ENCODE data around the gene OLA1. TPM values are rescaled to one million over a fixed set of nuclear protein-coding genes. Genes with fewer than 3 reads are reported as not detected.

OLA1 gene
- total RNA-seq, 8 experiments from 2014 or later: 113 to 163 (median 130) TPM

- Histone ChIP-seq H3K27ac (no peak overlapping the region), H3K4me3 (no peak overlapping the region), H3K4me1 (replicated peaks in 1 of 2) (no peaks in the 10 kb centered on the region)
- in situ Hi-C loops (cut with MboI; ENCODE audit: low pct_unique_long_range_greater_than_20kb in 2 of 9, low sequenced_read_pairs in 9 of 9, unreplicated experiment in 9 of 9): no loop called here
- no peak for ATAC-seq (replicated peaks in 6 of 8)
- WGBS, 10 experiments: 81 to 100% (median 97%) methylated on average over 1 to 4 of the region's 4 CpGs
Observed at GRCh38 chr2:174192664-174193063, 55.7 kb downstream of the OLA1 start.

GRCh38 chr2:174191342-174192074, 56.8 kb downstream of the OLA1 start:
- in situ Hi-C loops (cut with MboI; ENCODE audit: low pct_unique_long_range_greater_than_20kb in 2 of 9, low sequenced_read_pairs in 9 of 9, unreplicated experiment in 9 of 9): no loop called here
- 6 to 98% (median 88%) methylated on average over 2 to 6 of the region's 6 CpGs for WGBS, 10 experiments
- Histone ChIP-seq H3K27ac (no peak overlapping the region), H3K4me1 (replicated peaks in 1 of 2) (no peaks in the 10 kb centered on the region), H3K4me3 (no peak overlapping the region)
- ATAC-seq (replicated peaks in 6 of 8): peak in 3 of 8 experiments; percentile 29 to 86 (median 59)

- WGBS, 10 experiments: 86 to 100% (median 100%) methylated on average over 1 of the region's 1 CpG; no CpG with 5 or more reads in 3 of the 10 experiments
- ATAC-seq (replicated peaks in 6 of 8): no peak
- Histone ChIP-seq H3K27ac (no peak overlapping the region), H3K4me1 (replicated peaks in 1 of 2) (peaks cover 2 to 3% of the 10 kb centered on the region in 2 donors), H3K4me3 (no peak overlapping the region)
- in situ Hi-C loops (cut with MboI; ENCODE audit: low pct_unique_long_range_greater_than_20kb in 2 of 9, low sequenced_read_pairs in 9 of 9, unreplicated experiment in 9 of 9): no loop called here
Observed at GRCh38 chr2:174184915-174185314, 63.4 kb downstream of the OLA1 start.

GRCh38 chr2:174184504-174184903, 63.8 kb downstream of the OLA1 start:
- H3K4me3 ChIP-seq: no peak overlapping the region
- in situ Hi-C loops (cut with MboI; ENCODE audit: low pct_unique_long_range_greater_than_20kb in 2 of 9, low sequenced_read_pairs in 9 of 9, unreplicated experiment in 9 of 9): no loop called here
- 72 to 100% (median 100%) methylated on average over 1 to 2 of the region's 2 CpGs for WGBS, 10 experiments
- no peak overlapping the region for H3K27ac ChIP-seq
- peaks cover 2 to 3% of the 10 kb centered on the region in 2 donors for H3K4me1 ChIP-seq (replicated peaks in 1 of 2)
- no peak for ATAC-seq (replicated peaks in 6 of 8)

- no peak for ATAC-seq (replicated peaks in 6 of 8)
- peaks cover 2 to 3% of the 10 kb centered on the region in 2 donors for H3K4me1 ChIP-seq (replicated peaks in 1 of 2)
- in situ Hi-C loops (cut with MboI; ENCODE audit: low pct_unique_long_range_greater_than_20kb in 2 of 9, low sequenced_read_pairs in 9 of 9, unreplicated experiment in 9 of 9): no loop called here
- no peak overlapping the region for H3K4me3 ChIP-seq
- 0 to 83% (median 57%) methylated on average over 1 of the region's 1 CpG; no CpG with 5 or more reads in 6 of the 10 experiments for WGBS, 10 experiments
- H3K27ac ChIP-seq: no peak overlapping the region
Observed at GRCh38 chr2:174183076-174183475, 65.3 kb downstream of the OLA1 start.

GRCh38 chr2:174181368-174181767, 67.0 kb downstream of the OLA1 start:
- no peak overlapping the region for H3K4me3 ChIP-seq
- no peak overlapping the region for H3K27ac ChIP-seq
- in situ Hi-C loops (cut with MboI; ENCODE audit: low pct_unique_long_range_greater_than_20kb in 2 of 9, low sequenced_read_pairs in 9 of 9, unreplicated experiment in 9 of 9): no loop called here
- peaks cover 8 to 10% of the 10 kb centered on the region in 2 donors for H3K4me1 ChIP-seq (replicated peaks in 1 of 2)
- 85 to 100% (median 96%) methylated on average over 2 to 5 of the region's 5 CpGs; no CpG with 5 or more reads in 2 of the 10 experiments for WGBS, 10 experiments
- ATAC-seq (replicated peaks in 6 of 8): no peak

GRCh38 chr2:174180726-174181236, 67.6 kb downstream of the OLA1 start:
- no peak overlapping the region for H3K4me3 ChIP-seq
- H3K27ac ChIP-seq: no peak overlapping the region
- H3K4me1 ChIP-seq (replicated peaks in 1 of 2): peaks cover 8 to 10% of the 10 kb centered on the region in 2 donors
- ATAC-seq (replicated peaks in 6 of 8): peak in 3 of 8 experiments; percentile 11 to 69 (median 37)
- in situ Hi-C loops (cut with MboI; ENCODE audit: low pct_unique_long_range_greater_than_20kb in 2 of 9, low sequenced_read_pairs in 9 of 9, unreplicated experiment in 9 of 9): no loop called here

- in situ Hi-C loops (cut with MboI; ENCODE audit: low pct_unique_long_range_greater_than_20kb in 2 of 9, low sequenced_read_pairs in 9 of 9, unreplicated experiment in 9 of 9): no loop called here
- H3K4me3 ChIP-seq: no peak overlapping the region
- peak in 5 of 8 experiments; percentile 24 to 78 (median 65) for ATAC-seq (replicated peaks in 6 of 8)
- peaks cover 8 to 10% of the 10 kb centered on the region in 2 donors for H3K4me1 ChIP-seq (replicated peaks in 1 of 2)
- 40 to 100% (median 63%) methylated on average over 1 of the region's 1 CpG; no CpG with 5 or more reads in 3 of the 10 experiments for WGBS, 10 experiments
- no peak overlapping the region for H3K27ac ChIP-seq
Observed at GRCh38 chr2:174180165-174180724, 68.1 kb downstream of the OLA1 start.

- WGBS, 10 experiments: 0 to 100% (median 83%) methylated on average over 1 to 2 of the region's 2 CpGs; no CpG with 5 or more reads in 1 of the 10 experiments
- Histone ChIP-seq H3K27ac (no peak overlapping the region), H3K4me1 (replicated peaks in 1 of 2) (peaks cover 8 to 10% of the 10 kb centered on the region in 2 donors), H3K4me3 (no peak overlapping the region)
- in situ Hi-C loops (cut with MboI; ENCODE audit: low pct_unique_long_range_greater_than_20kb in 2 of 9, low sequenced_read_pairs in 9 of 9, unreplicated experiment in 9 of 9): no loop called here
- peak in 1 of 8 experiments; percentile 50 for ATAC-seq (replicated peaks in 6 of 8)
Observed at GRCh38 chr2:174177316-174177890, 70.9 kb downstream of the OLA1 start.

- Histone ChIP-seq H3K27ac (no peak overlapping the region), H3K4me1 (replicated peaks in 1 of 2) (peaks cover 8 to 10% of the 10 kb centered on the region in 2 donors), H3K4me3 (no peak overlapping the region)
- in situ Hi-C loops (cut with MboI; ENCODE audit: low pct_unique_long_range_greater_than_20kb in 2 of 9, low sequenced_read_pairs in 9 of 9, unreplicated experiment in 9 of 9): no loop called here
- 71 to 100% (median 100%) methylated on average over 1 of the region's 1 CpG; no CpG with 5 or more reads in 4 of the 10 experiments for WGBS, 10 experiments
- peak in 3 of 8 experiments; percentile 29 to 60 (median 45) for ATAC-seq (replicated peaks in 6 of 8)
Observed at GRCh38 chr2:174176898-174177297, 71.4 kb downstream of the OLA1 start.

GRCh38 chr2:174174741-174175140, 73.6 kb downstream of the OLA1 start:
- WGBS, 10 experiments: 68 to 100% (median 95%) methylated on average over 2 of the region's 2 CpGs
- H3K27ac ChIP-seq: no peak overlapping the region
- in situ Hi-C loops (cut with MboI; ENCODE audit: low pct_unique_long_range_greater_than_20kb in 2 of 9, low sequenced_read_pairs in 9 of 9, unreplicated experiment in 9 of 9): loop anchor here in 1 of 9 experiments (25.0 kb wide), 1 partner anchor 163 kb away; the partner anchor contains the start of gene SP9

GRCh38 chr2:174172802-174173355, 75.5 kb downstream of the OLA1 start:
- 0 to 100% (median 80%) methylated on average over 1 to 5 of the region's 5 CpGs for WGBS, 10 experiments
- no peak for ATAC-seq (replicated peaks in 6 of 8)
- H3K27ac ChIP-seq: no peak overlapping the region
- H3K4me3 ChIP-seq: no peak overlapping the region
- in situ Hi-C loops (cut with MboI; ENCODE audit: low pct_unique_long_range_greater_than_20kb in 2 of 9, low sequenced_read_pairs in 9 of 9, unreplicated experiment in 9 of 9): loop anchor here in 1 of 9 experiments (25.0 kb wide), 1 partner anchor 164 kb away; the partner anchor contains the start of gene SP9
- peaks cover 6 to 7% of the 10 kb centered on the region in 2 donors for H3K4me1 ChIP-seq (replicated peaks in 1 of 2)

More at GRCh38 chr2:174174741-174175140, 73.6 kb downstream of the OLA1 start:
- peaks cover 6 to 7% of the 10 kb centered on the region in 2 donors for H3K4me1 ChIP-seq (replicated peaks in 1 of 2)
- ATAC-seq (replicated peaks in 6 of 8): no peak
- H3K4me3 ChIP-seq: no peak overlapping the region

Data from motor neuron (in vitro differentiated cells).